Activated T-cell treated with anti-CD3 and anti-CD28 coated beads for 48 hours (primary cell): ENCODE measurements around the gene ZNF710.
"Not testable (repeated sequence)": the region's sequence is repeated elsewhere in the genome, so short reads cannot be mapped to it uniquely, and the experiment has no call there.

Experiments
- DNase-seq: peaks from one replicate; pipeline ENCODE4 v3.0.0-alpha.2; 2020; ENCODE audit warnings: low read depth

Gene ZNF710

DNA sequence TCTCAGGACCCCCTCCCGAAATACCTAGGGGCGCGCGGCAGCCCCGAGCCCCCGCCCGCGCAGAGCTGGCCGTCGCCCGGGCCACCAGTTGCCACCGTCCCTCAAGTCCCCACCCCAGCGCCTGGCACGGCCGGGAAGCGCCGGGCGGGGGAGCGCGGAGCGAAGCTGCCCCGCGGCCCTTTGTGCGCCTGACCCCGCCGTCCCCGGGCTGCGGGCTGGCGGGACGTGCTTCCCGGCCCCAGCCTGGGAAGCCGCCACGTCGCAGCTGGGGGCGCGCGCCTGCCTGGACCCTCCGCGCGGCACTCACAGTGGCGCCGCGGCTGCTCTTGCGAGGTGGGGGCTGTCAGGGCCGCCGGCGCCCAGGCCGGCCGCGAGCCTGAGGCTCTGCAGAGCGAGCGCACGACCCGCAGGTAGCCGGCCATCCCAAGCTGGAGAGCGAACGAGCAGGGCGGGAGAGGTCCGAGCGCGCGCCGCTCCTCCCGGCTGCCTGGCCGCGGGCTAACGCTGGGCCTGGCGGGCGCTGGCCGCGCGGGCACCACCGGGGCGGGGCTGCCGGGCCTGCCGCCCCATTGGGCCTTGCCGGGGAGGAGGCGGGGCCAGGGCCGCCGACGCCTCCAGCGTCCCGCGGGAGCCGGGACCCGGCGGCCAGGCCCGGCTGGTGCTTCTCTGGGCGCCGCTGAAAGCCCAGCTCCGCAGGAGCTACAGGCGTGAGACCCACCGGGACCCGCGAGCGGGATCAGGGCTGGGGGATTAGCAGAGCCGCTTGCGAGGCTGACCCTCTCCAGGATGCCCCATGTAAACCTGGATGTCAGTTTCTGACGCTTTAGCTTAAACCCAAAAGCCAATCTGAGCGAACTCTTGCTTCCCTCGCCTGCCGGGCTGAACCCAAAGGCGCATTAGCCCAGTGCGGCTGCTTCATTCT lies 101.1 kb downstream of the ZNF710 start, which contains the start of gene IDH2:
TSS of gene IDH2 (minus strand) at position 500 of the 922 bp plus-strand sequence. CDS start at position 422, 78 bp downstream.
- peak; percentile 77 for DNase-seq

GRCh38 chr15:90103701-90104329 lies 102.7 kb downstream of the ZNF710 start:
- no peak for DNase-seq

GRCh38 chr15:90104551-90104950 lies 103.4 kb downstream of the ZNF710 start:
- DNase-seq: no peak

DNA sequence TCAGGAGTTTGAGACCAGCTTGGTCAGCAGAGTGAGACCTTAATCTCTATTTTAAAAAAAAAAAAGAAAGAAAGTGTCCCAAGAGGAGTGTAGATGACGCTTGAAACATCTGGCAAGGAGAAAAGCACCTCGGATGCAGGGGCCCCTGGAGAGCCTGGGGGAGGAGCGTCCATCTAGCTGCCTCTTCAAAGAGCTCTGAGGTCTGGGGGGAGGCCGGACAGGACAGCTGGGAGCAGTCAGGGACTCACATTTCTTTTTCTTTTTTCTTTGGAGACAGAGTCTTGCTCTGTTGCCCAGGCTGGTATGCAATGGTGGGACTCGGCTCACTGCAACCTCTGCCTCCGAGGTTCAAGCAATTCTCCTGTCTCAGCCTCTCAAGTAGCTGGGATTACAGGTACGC lies 104.4 kb downstream of the ZNF710 start:
- no peak for DNase-seq

DNA sequence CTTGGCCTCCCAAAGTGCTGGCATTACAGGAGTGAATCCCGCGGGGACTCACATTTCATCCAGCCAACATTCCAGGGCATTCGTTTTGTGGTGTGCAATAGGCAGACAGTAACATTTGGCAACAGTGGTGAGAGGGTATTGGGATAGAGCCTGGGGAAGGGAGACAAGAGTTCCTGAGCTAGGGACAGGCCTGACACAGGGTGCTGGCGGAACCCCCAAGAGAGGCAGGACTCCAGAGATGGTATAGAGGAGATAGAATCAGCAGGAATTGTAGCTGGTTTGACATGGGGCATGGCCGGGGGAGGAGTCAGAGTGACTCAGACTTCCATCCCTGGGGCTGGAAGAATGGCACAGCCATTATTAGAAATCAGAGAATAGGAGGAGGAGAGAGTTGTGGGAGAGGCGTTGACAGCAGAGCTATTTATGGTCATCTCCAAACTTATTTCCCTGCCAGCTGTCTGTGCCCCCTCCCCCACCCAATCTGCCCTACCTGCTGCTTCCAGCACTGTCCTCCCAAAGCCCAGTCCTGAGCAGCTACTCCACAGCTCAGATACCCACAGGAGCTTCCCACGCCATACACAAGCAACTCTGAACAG lies 105.5 kb downstream of the ZNF710 start:
- DNase-seq: no peak

DNA sequence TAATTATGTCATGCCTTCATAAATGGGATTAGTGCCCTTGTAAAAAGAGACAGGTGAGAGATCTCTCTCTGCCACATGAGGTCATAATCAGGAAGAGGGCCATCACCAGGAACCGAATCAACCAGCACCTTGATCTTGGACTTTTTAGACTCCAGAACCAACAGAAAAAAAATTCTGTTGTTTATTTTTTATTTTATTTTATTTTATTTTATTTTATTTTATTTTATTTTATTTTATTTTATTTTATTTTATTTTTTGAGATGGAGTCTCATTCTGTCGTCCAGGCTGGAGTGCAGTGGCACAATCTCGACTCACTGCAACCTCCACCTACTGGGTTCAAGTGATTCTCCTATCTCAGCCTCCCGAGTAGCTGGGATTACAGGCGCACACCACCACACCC lies 106.9 kb downstream of the ZNF710 start:
- DNase-seq: not testable (repeated sequence)

DNA sequence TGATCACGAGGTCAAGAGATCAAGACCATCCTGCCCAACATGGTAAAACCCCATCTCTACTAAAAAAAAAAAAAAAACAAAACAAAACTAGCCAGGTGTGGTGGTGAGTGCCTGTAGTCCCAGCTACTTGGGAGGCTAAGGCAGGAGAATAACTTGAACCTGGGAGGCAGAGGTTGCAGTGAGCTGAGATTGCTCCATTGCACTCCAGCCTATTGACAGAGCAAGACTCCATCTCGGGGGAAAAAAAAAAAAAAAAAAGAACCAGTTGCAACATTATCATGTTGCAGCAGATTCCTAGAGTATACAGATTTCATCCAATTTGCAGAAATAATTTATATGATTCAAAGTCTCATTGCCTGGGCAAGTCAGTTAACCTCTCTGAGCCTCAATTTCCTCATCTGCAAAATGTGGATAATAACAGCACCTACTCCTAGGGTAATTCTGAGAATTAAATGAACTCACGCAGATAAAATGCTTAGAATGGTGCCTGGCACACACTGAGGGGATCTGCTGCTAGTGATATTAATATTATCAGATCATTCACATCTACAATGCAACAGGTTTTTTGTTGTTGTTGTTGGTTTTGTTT lies 108.1 kb downstream of the ZNF710 start:
- DNase-seq: not testable (repeated sequence)

- DNase-seq: no peak
Measured at GRCh38 chr15:90113166-90113565, 112.0 kb downstream of the ZNF710 start.

DNA sequence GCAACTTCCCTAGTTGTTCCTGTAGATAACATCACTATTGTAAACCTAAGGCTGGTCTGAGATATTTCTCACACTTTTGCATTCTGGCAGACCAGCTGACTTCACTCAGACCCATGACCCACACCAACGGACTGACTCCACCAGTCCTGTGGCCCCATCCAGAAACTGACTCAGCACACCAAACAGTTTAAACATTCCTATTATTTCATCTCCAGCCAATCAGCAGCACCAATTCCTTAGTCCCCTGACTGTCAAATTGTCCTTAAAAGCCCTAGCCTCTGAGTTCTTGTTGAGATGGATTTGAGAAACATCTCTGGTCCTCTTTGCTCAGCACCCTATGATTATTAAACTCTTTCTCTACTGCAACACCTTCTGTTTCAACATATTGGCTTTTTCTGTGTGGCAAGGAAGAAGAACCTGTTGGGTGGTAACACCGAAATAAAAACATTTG lies 113.4 kb downstream of the ZNF710 start:
- DNase-seq: no peak

DNA sequence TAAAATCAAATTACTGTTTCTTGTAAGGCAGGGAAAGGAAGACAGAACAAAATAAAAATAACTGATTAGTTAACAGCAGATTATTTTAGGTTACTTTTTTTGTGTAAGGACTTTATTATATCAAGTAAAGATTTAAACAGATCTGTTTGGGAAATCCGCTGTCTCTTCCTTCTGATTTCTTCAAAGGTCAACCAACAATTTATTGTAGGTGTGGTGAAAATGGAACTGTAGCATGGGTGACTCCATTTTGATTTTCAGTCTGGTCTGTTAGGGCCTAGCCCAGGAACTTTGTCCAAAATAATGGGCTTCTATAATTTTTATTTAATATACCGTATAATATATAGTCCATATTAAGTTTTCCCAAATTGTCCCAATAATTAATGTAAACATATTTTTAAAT lies 114.7 kb downstream of the ZNF710 start:
- DNase-seq: no peak

DNA sequence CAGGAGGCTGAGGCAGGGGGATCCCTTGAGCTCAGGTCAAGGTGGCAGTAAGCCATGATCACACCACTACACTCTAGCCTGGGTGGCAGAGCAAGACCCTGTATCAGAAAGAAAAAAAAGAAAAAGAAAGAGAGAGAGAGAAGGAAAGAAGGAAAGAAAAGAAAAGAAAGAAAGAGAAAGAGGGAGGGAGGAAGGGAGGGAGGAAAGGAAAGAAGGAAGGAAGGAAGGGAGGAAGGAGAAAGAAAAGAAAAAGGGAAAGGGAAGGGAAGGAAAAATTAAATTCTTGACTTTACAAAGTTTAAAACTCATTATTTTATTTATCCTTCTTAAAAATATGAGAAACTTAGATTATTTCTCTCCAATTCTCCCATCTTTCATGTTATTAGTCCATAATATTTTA lies 118.2 kb downstream of the ZNF710 start:
- DNase-seq: no peak

GRCh38 chr15:90121086-90121485 lies 120.0 kb downstream of the ZNF710 start:
- no peak for DNase-seq

DNA sequence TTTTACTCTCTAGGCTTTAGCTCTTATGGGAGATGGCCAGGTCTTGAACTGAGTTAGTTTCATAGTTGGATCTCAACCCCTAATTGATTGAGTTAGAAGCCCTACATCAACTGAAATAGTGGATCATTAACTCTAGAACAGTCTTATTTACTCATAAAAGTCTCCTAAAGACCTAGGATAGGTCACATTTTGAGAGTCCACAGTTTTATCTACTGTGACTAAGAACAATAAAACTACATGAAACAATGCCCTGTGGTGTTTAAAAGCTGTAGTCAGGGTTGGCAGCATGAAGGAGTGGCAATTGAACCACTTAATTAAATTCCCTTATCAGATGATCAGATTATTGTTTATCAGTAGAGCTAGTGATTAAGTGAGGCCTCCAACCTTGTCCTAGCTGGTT lies 123.4 kb downstream of the ZNF710 start:
- no peak for DNase-seq

DNA sequence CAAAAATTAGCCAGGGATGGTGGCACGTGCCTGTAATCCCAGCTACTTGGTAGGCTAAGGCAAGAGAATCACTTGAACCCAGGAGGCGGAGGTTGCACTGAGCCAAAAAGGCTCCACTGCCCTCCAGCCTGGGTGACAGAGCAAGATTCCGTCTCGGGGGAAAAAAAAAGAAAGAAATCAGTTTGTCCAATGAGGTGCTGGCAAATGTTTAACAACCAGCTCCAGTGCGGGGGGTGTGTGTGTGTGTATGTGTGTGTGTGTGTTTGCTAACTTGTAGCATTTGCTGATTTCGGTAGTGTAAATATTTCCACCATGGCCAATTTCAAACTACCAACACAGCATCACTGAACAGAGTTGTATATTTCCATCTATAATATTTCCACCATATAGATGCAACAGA lies 124.9 kb downstream of the ZNF710 start:
- DNase-seq: no peak

GRCh38 chr15:90126596-90127435 lies 125.7 kb downstream of the ZNF710 start:
- no peak for DNase-seq

- DNase-seq: no peak
Measured at GRCh38 chr15:90130291-90130690, 129.2 kb downstream of the ZNF710 start.
